ENCODE data around the gene LLCFC1.
"Not testable (repeated sequence)": the region's sequence is repeated elsewhere in the genome, so short reads cannot be mapped to it uniquely, and the experiment has no call there.

The LLCFC1 gene

GRCh38 chr7:142963993-142964392 is 24.7 kb downstream of the LLCFC1 start:
- no peak for TF ChIP-seq CTCF (conservative IDR thresholded peaks at IDR 0.05; ENCODE audit: low read depth)
- CTCF ChIA-PET: no interaction called here
- H3K27ac ChIP-seq: no peak overlapping the region
- no peak for DNase-seq (ENCODE audit: low spot score)
- POLR2A ChIA-PET (ENCODE audit: low non-redundant PET): no interaction called here

GRCh38 chr7:142964502-142965246 is 25.4 kb downstream of the LLCFC1 start:
- POLR2A ChIA-PET (ENCODE audit: low non-redundant PET): no interaction called here
- no peak for TF ChIP-seq CTCF (conservative IDR thresholded peaks at IDR 0.05; ENCODE audit: low read depth)
- CTCF ChIA-PET: no interaction called here
- no peak overlapping the region for H3K27ac ChIP-seq
- DNase-seq (ENCODE audit: low spot score): no peak

GRCh38 chr7:142968229-142968628 is 28.9 kb downstream of the LLCFC1 start:
- CTCF ChIA-PET: no interaction called here

GRCh38 chr7:142969183-142969582 is 29.9 kb downstream of the LLCFC1 start:
- POLR2A ChIA-PET (ENCODE audit: low non-redundant PET): no interaction called here

More at GRCh38 chr7:142968229-142968628, 28.9 kb downstream of the LLCFC1 start:
- H3K27ac ChIP-seq: no peak overlapping the region
- TF ChIP-seq CTCF (conservative IDR thresholded peaks at IDR 0.05; ENCODE audit: low read depth): no peak
- no peak for DNase-seq (ENCODE audit: low spot score)
- POLR2A ChIA-PET (ENCODE audit: low non-redundant PET): no interaction called here

GRCh38 chr7:142974626-142975025 is 35.3 kb downstream of the LLCFC1 start:
- ChIA-PET POLR2A (ENCODE audit: low non-redundant PET) (no interaction called here), CTCF (no interaction called here)
- no peak for DNase-seq (ENCODE audit: low spot score)
- TF ChIP-seq CTCF (conservative IDR thresholded peaks at IDR 0.05; ENCODE audit: low read depth): no peak
- no peak overlapping the region for H3K27ac ChIP-seq

More at GRCh38 chr7:142969183-142969582, 29.9 kb downstream of the LLCFC1 start:
- H3K27ac ChIP-seq: no peak overlapping the region
- DNase-seq (ENCODE audit: low spot score): no peak
- no peak for TF ChIP-seq CTCF (conservative IDR thresholded peaks at IDR 0.05; ENCODE audit: low read depth)
- CTCF ChIA-PET: no interaction called here

- POLR2A ChIA-PET (ENCODE audit: low non-redundant PET): not testable (repeated sequence)
These were observed 39.1 kb downstream of the LLCFC1 start for GRCh38 chr7:142978402-142978801.

GRCh38 chr7:142983825-142984224 is 44.5 kb downstream of the LLCFC1 start:
- CTCF ChIA-PET: no interaction called here
- POLR2A ChIA-PET (ENCODE audit: low non-redundant PET): no interaction called here
- no peak overlapping the region for H3K27ac ChIP-seq
- no peak for DNase-seq (ENCODE audit: low spot score)
- TF ChIP-seq CTCF (conservative IDR thresholded peaks at IDR 0.05; ENCODE audit: low read depth): no peak

More at GRCh38 chr7:142978402-142978801, 39.1 kb downstream of the LLCFC1 start:
- CTCF ChIA-PET; H3K27ac ChIP-seq; DNase-seq (ENCODE audit: low spot score): not testable (repeated sequence)
